HepG2 (cell line): ENCODE results near the gene DAB1. TPM values are rescaled to one million over a fixed set of nuclear protein-coding genes. Genes with fewer than 3 reads are reported as not detected.

Experiments used
- ATAC-seq: fragments of 200-7000 bp; cut with Tn5 transposase; 3 replicates; pipeline ENCODE4 v1.9.1; 2020; ENCODE audit warnings: mild to moderate bottlenecking, moderate library complexity
- BruUV-seq: library from RNA; stranded (reverse); fragments of 400-500 nt; replicated peaks from 2 replicates; lab custom pipeline; 2021; lab: Mats Ljungman, UMichigan
- CTCF ChIA-PET: fragments of 300-600 bp; formaldehyde crosslinking; extraction: SDS; loops from one replicate; lab custom pipeline; 2021; ENCODE audit warnings: low total read pairs, inconsistent platforms, low intra/inter-chr PET ratio; lab: Yijun Ruan, JAX
- POLR2A ChIA-PET: fragments of 350-600 bp; sonication (Branson Sonifier 250); formaldehyde crosslinking; loops from one replicate; lab custom pipeline; 2020; ENCODE audit warnings: antibody characterized with exemption, inconsistent platforms; lab: Yijun Ruan, JAX
- DNase-seq: peaks from one replicate; pipeline ENCODE4 v3.0.0-alpha.2; 2015; ENCODE audit warnings: low spot score
- FAIRE-seq: peaks from 3 replicates; lab custom pipeline; 2011; peaks lifted over from hg19 to GRCh38; lab: Jason Lieb, UNC
- H2AFZ ChIP-seq: one replicate; pipeline ENCODE4 v1.6.1; 2011; ENCODE audit warnings: low read length, inconsistent platforms
- H3K27ac ChIP-seq: fragments of 300-600 bp; 3 replicates; pipeline ENCODE4 v1.8.0; 2011; ENCODE audit warnings: mixed run types, mild to moderate bottlenecking, mixed read lengths, low read length, inconsistent platforms; ENCODE audit not compliant: insufficient read depth; ENCODE audit errors: extremely low read length
- H3K27me3 ChIP-seq, 2 experiments: fragments of 200-600 bp in 1 of 2; 2 replicates in 1 of 2; 3 replicates in 1 of 2; pipeline versions ENCODE4 v1.6.0 to v1.8.0; 2011; ENCODE audit warnings: low read length in 2 of 2, mild to moderate bottlenecking in 2 of 2, moderate library complexity in 2 of 2, inconsistent platforms in 1 of 2; ENCODE audit not compliant: insufficient read depth in 2 of 2, control insufficient read depth in 1 of 2
- H3K36me3 ChIP-seq, 2 experiments: fragments of 200-600 bp in 1 of 2; replicated peaks in 1 of 2; 2 replicates in 1 of 2; 3 replicates in 1 of 2; pipeline versions ENCODE4 v1.5.1 to v1.8.0; 2011; ENCODE audit warnings: low read length in 2 of 2, inconsistent platforms in 1 of 2; ENCODE audit not compliant: insufficient read depth in 2 of 2, control insufficient read depth in 1 of 2
- H3K4me1 ChIP-seq: 2 replicates; pipeline ENCODE4 v1.5.1; 2012; ENCODE audit warnings: low read length, inconsistent platforms; ENCODE audit not compliant: insufficient read depth
- H3K4me2 ChIP-seq: 2 replicates; pipeline ENCODE4 v1.6.0; 2011; ENCODE audit warnings: low read depth, low read length, inconsistent platforms
- H3K4me3 ChIP-seq, 3 experiments: fragments of 200-600 bp in 1 of 3; sonication (generic), shearing (Covaris generic) in 1 of 3; replicated peaks in 1 of 3; 2 replicates each; pipeline ENCODE4 v1.5.1; 2011 to 2016; ENCODE audit warnings: low read length in 3 of 3, inconsistent platforms in 2 of 3, low read depth in 2 of 3, mild to moderate bottlenecking in 2 of 3, control low read depth in 1 of 3, mixed read lengths in 1 of 3; ENCODE audit not compliant: insufficient read depth in 1 of 3
- H3K79me2 ChIP-seq: one replicate; pipeline ENCODE4 v1.6.1; 2011; ENCODE audit warnings: low read length, inconsistent platforms; ENCODE audit not compliant: insufficient read depth
- H3K9ac ChIP-seq: 2 replicates; pipeline ENCODE4 v1.6.0; 2011; ENCODE audit warnings: mild to moderate bottlenecking, low read depth, low read length, inconsistent platforms; ENCODE audit not compliant: insufficient read depth
- H3K9me3 ChIP-seq: 2 replicates; pipeline ENCODE4 v1.5.1; 2012; ENCODE audit warnings: mild to moderate bottlenecking, low read length
- H4K20me1 ChIP-seq: 2 replicates; pipeline ENCODE4 v1.6.0; 2011; ENCODE audit warnings: inconsistent platforms, mild to moderate bottlenecking, low read length, moderate library complexity; ENCODE audit not compliant: insufficient read depth
- BATF2 ChIP-seq: sonication (generic); formaldehyde crosslinking; IDR thresholded peaks from 2 replicates; pipeline ENCODE4 v1.8.0; 2022; ENCODE audit warnings: mild to moderate bottlenecking, missing genetic modification reagents, moderate library complexity
- CREB1 ChIP-seq, 2 experiments: fragments of 450-650 bp in 1 of 2; IDR thresholded peaks; 2 replicates each; pipeline ENCODE4 v1.6.1; 2016 to 2017; ENCODE audit warnings: control low read depth in 1 of 2, mild to moderate bottlenecking in 1 of 2, missing compliant biosample characterization in 1 of 2, missing genetic modification characterization in 1 of 2
- ISL2 ChIP-seq: sonication (generic); formaldehyde crosslinking; IDR thresholded peaks from 2 replicates; pipeline ENCODE4 v1.5.0; 2020; ENCODE audit warnings: missing genetic modification reagents
- LCORL ChIP-seq, 2 experiments: fragments of 450-650 bp in 1 of 2; sonication (generic) in 1 of 2; formaldehyde crosslinking in 1 of 2; IDR thresholded peaks; 2 replicates each; pipeline versions ENCODE4 v1.5.0 to v1.6.1; 2017 to 2020; ENCODE audit warnings: antibody characterized with exemption in 1 of 2, missing genetic modification reagents in 1 of 2
- NAIF1 ChIP-seq: sonication (generic); formaldehyde crosslinking; IDR thresholded peaks from 2 replicates; pipeline ENCODE4 v1.5.0; 2020; ENCODE audit warnings: mild to moderate bottlenecking, missing genetic modification reagents, borderline replicate concordance
- POLR2AphosphoS2 ChIP-seq: IDR thresholded peaks from 2 replicates; pipeline ENCODE4 v1.6.1; 2011; ENCODE audit warnings: low read depth, low read length, improper control_type of control experiment
- RBM39 ChIP-seq: fragments of 200-400 bp; formaldehyde crosslinking; IDR thresholded peaks from one replicate; pipeline ENCODE4 v1.6.1; 2018; ENCODE audit warnings: antibody characterized with exemption, mild to moderate bottlenecking, low read depth, low read length; ENCODE audit not compliant: poor library complexity, severe bottlenecking
- SKI ChIP-seq: fragments of 450-650 bp; IDR thresholded peaks from one replicate; pipeline ENCODE4 v1.6.1; 2018; ENCODE audit warnings: mild to moderate bottlenecking; ENCODE audit not compliant: partially characterized antibody
- SNAI1 ChIP-seq: sonication (generic); formaldehyde crosslinking; IDR thresholded peaks from 2 replicates; pipeline ENCODE4 v1.5.0; 2020; ENCODE audit warnings: mild to moderate bottlenecking, missing genetic modification reagents, borderline replicate concordance
- SPEN ChIP-seq: sonication (generic); formaldehyde crosslinking; IDR thresholded peaks from 2 replicates; pipeline ENCODE4 v1.5.1; 2020; ENCODE audit warnings: low read depth, mild to moderate bottlenecking, missing genetic modification reagents
- TBP ChIP-seq: sonication (generic); formaldehyde crosslinking; IDR thresholded peaks from 2 replicates; pipeline ENCODE4 v1.5.0; 2020; ENCODE audit warnings: missing genetic modification reagents
- U2AF2 ChIP-seq: fragments of 200-400 bp; formaldehyde crosslinking; IDR thresholded peaks from 2 replicates; pipeline ENCODE4 v1.6.1; 2017; ENCODE audit warnings: low read depth, mild to moderate bottlenecking, low read length
- ZFAT ChIP-seq: sonication (generic); formaldehyde crosslinking; conservative IDR thresholded peaks from 2 replicates; pipeline ENCODE4 v1.8.1; 2023; ENCODE audit warnings: missing genetic modification reagents, inconsistent platforms
- ZNF496 ChIP-seq: sonication (generic); formaldehyde crosslinking; IDR thresholded peaks from 2 replicates; pipeline ENCODE4 v1.8.1; 2023; ENCODE audit warnings: mild to moderate bottlenecking, moderate library complexity, missing genetic modification reagents; ENCODE audit not compliant: insufficient replicate concordance
- ZNF775 ChIP-seq: sonication (generic); formaldehyde crosslinking; IDR thresholded peaks from 2 replicates; pipeline ENCODE4 v1.4.0; 2020; ENCODE audit warnings: missing genetic modification reagents, mild to moderate bottlenecking, moderate library complexity, borderline replicate concordance
- WGBS: methylation state at CpG from one replicate; pipeline ENCODE4 v1.1.6; 2017; ENCODE audit warnings: low lambda C conversion rate; 5-methylcytosine and 5-hydroxymethylcytosine counted together
- in situ Hi-C: cut with HindIII; loops from 2 replicates; pipeline ENCODE4 v1.10.0; 2017; ENCODE audit warnings: low pct_unique_long_range_greater_than_20kb; ENCODE audit not compliant: extremely low pct_ligation_motif_present
- intact Hi-C: fragments of 100-400 bp; cut with micrococcal nuclease; formaldehyde crosslinking; loops from one replicate; pipeline ENCODE4 v1.10.0; 2022; ENCODE audit not compliant: unreplicated experiment
- polyA plus RNA-seq, 8 experiments: library from polyadenylated mRNA; depleted of rRNA in 3 of 8; stranded (reverse) in 7 of 8; unstranded in 1 of 8; fragments of >200 nt; fragmentation: Illumina TruSeq in 4 of 8; extraction: Trizol in 4 of 8; gene quantifications; 2 replicates each; pipeline versions ENCODE4 v1.2.1 to v1.2.3, GENCODE V29; 2011 to 2016; ENCODE audit warnings: low read depth in 4 of 8, missing spikeins in 1 of 8, mixed read lengths in 1 of 8; ENCODE audit not compliant: insufficient read depth in 1 of 8
- total RNA-seq, 5 experiments: library from RNA; depleted of rRNA; stranded (reverse); fragments of >200 nt; fragmentation: Illumina TruSeq; extraction: Trizol; gene quantifications; 2 replicates each; pipeline ENCODE4 v1.2.3, GENCODE V29; 2016; ENCODE audit warnings: low read depth in 1 of 5

The DAB1 gene
- total and polyA plus RNA-seq, 2 of the 13 experiments (the other 11 are each of a cell fraction or from before 2014, with no cell fraction given) = 0.04 to 0.13 TPM

GRCh38 chr1:57156907-57157306, 267.0 kb downstream of the DAB1 start:
- 41% methylated on average over 3 of the region's 3 CpGs for WGBS
- no peaks in the 10 kb centered on the region for H3K9me3 ChIP-seq
- H3K36me3 ChIP-seq = no peaks in the 10 kb centered on the region
- TF ChIP-seq SKI (no peak), POLR2AphosphoS2 (no peak), RBM39 (no peak), ISL2 (CRISPR knock-in tag) (no peak), SPEN (CRISPR knock-in tag) (no peak), U2AF2 (no peak), TBP (CRISPR knock-in tag) (no peak), NAIF1 (CRISPR knock-in tag) (no peak), SNAI1 (CRISPR knock-in tag) (no peak), CREB1 (IDR thresholded peaks at IDR 0.05) (no peak), CREB1 (CRISPR knock-in tag; IDR thresholded peaks at IDR 0.05) (no peak), BATF2 (CRISPR knock-in tag) (no peak), ZFAT (CRISPR knock-in tag) (no peak), ZNF496 (CRISPR knock-in tag) (no peak), LCORL (IDR thresholded peaks at IDR 0.05) (no peak), LCORL (CRISPR knock-in tag; IDR thresholded peaks at IDR 0.05) (no peak), ZNF775 (no peak)
- no peaks in the 10 kb centered on the region for H3K79me2 ChIP-seq
- BruUV-seq = no TSS peak
- ATAC-seq (no peak), FAIRE-seq (no peak), DNase-seq (no peak)
- in situ Hi-C loops (no loop called here), intact Hi-C loops (no loop called here)
- H3K9ac ChIP-seq = no peak overlapping the region
- no peak overlapping the region for H3K27ac ChIP-seq
- H2AFZ ChIP-seq = no peak overlapping the region
- no peaks in the 10 kb centered on the region for H3K27me3 ChIP-seq
- no peaks in the 10 kb centered on the region for H4K20me1 ChIP-seq
- CTCF ChIA-PET = no interaction called here
- H3K4me1 ChIP-seq = no peaks in the 10 kb centered on the region
- POLR2A ChIA-PET = no interaction called here
- no peak overlapping the region for H3K4me3 ChIP-seq
- H3K4me2 ChIP-seq = no peak overlapping the region
